CD1c-positive myeloid dendritic cell (primary cell): ENCODE results near the gene DDX39B.
A peak's percentile ranks its signal among the peaks of the same experiment; 100 is the strongest.

ENCODE experiments used
- DNase-seq: peaks from one replicate; pipeline ENCODE4 v3.0.0-alpha.2; 2016; ENCODE audit errors: extremely low spot score

The DDX39B gene

GRCh38 chr6:31575952-31576685 lies 34.3 kb upstream of the DDX39B start:
- DNase-seq: no peak

- DNase-seq: peak; percentile 88
Measured at GRCh38 chr6:31575335-31575901, 33.6 kb upstream of the DDX39B start, which contains the start of gene TNF. Gene TNF, plus strand, starts transcription at chr6:31575565. Its CDS starts 177 bp downstream, at chr6:31575742.

GRCh38 chr6:31574106-31575061 lies 32.6 kb upstream of the DDX39B start:
- no peak for DNase-seq

GRCh38 chr6:31573239-31574105 lies 31.7 kb upstream of the DDX39B start:
- DNase-seq: no peak

GRCh38 chr6:31572041-31572911 lies 30.5 kb upstream of the DDX39B start, which contains the start of gene LTA:
Gene LTA, plus strand, starts transcription at chr6:31572289. Its CDS starts 454 bp downstream, at chr6:31572743.
- DNase-seq: no peak

GRCh38 chr6:31569861-31570536 lies 28.2 kb upstream of the DDX39B start:
- no peak for DNase-seq

GRCh38 chr6:31568537-31568961 lies 26.7 kb upstream of the DDX39B start:
- DNase-seq: peak; percentile 82

- DNase-seq: no peak
Measured at GRCh38 chr6:31567531-31568370, 25.9 kb upstream of the DDX39B start.

GRCh38 chr6:31560697-31561058 lies 18.9 kb upstream of the DDX39B start:
- no peak for DNase-seq

- DNase-seq: peak; percentile 80
Measured at GRCh38 chr6:31559958-31560696, 18.3 kb upstream of the DDX39B start.

GRCh38 chr6:31559606-31559957 lies 17.8 kb upstream of the DDX39B start:
- no peak for DNase-seq

- peak; percentile 90 for DNase-seq
Measured at GRCh38 chr6:31558631-31559500, 17.1 kb upstream of the DDX39B start.

- no peak for DNase-seq
Measured at GRCh38 chr6:31558318-31558625, 16.5 kb upstream of the DDX39B start.

GRCh38 chr6:31557443-31558317 lies 15.9 kb upstream of the DDX39B start:
- DNase-seq: no peak

- no peak for DNase-seq
Measured at GRCh38 chr6:31556307-31556706, 14.5 kb upstream of the DDX39B start.

GRCh38 chr6:31551371-31551770 lies 9.6 kb upstream of the DDX39B start:
- DNase-seq: peak; percentile 89

GRCh38 chr6:31548544-31548873 lies 6.7 kb upstream of the DDX39B start:
- no peak for DNase-seq
